ENCODE measurements around the gene HIP1R.
"Not testable (repeated sequence)": the region's sequence is repeated elsewhere in the genome, so short reads cannot be mapped to it uniquely, and the experiment has no call there.

Gene HIP1R

GRCh38 chr12:122894193-122895121 lies 59.2 kb downstream of the HIP1R start:
- DNase-seq, result no peak

GRCh38 chr12:122895320-122895703 lies 60.1 kb downstream of the HIP1R start:
- no peak for DNase-seq

- peak; percentile 62 for DNase-seq
Measured at GRCh38 chr12:122895704-122896636, 60.7 kb downstream of the HIP1R start, which contains the start of gene VPS37B. TSS of gene VPS37B (minus strand) at chr12:122896124. CDS start at chr12:122896062, 62 bp downstream.

GRCh38 chr12:122896662-122897061 lies 61.4 kb downstream of the HIP1R start:
- DNase-seq, result no peak

- no peak for DNase-seq
Measured at GRCh38 chr12:122899887-122900286, 64.6 kb downstream of the HIP1R start.

- DNase-seq, result no peak
Measured at GRCh38 chr12:122902854-122903692, 67.8 kb downstream of the HIP1R start.

- DNase-seq, result no peak
Measured at GRCh38 chr12:122903693-122904034, 68.4 kb downstream of the HIP1R start.

GRCh38 chr12:122905258-122905657 lies 70.0 kb downstream of the HIP1R start:
- DNase-seq, result not testable (repeated sequence)

GRCh38 chr12:122908915-122909314 lies 73.7 kb downstream of the HIP1R start:
- no peak for DNase-seq

GRCh38 chr12:122909442-122910288 lies 74.4 kb downstream of the HIP1R start:
- peak; percentile 15 for DNase-seq
